Measurements from ENCODE around the gene FGR.
"Not testable (repeated sequence)": the region's sequence is repeated elsewhere in the genome, so short reads cannot be mapped to it uniquely, and the experiment has no call there.

FGR gene

DNA sequence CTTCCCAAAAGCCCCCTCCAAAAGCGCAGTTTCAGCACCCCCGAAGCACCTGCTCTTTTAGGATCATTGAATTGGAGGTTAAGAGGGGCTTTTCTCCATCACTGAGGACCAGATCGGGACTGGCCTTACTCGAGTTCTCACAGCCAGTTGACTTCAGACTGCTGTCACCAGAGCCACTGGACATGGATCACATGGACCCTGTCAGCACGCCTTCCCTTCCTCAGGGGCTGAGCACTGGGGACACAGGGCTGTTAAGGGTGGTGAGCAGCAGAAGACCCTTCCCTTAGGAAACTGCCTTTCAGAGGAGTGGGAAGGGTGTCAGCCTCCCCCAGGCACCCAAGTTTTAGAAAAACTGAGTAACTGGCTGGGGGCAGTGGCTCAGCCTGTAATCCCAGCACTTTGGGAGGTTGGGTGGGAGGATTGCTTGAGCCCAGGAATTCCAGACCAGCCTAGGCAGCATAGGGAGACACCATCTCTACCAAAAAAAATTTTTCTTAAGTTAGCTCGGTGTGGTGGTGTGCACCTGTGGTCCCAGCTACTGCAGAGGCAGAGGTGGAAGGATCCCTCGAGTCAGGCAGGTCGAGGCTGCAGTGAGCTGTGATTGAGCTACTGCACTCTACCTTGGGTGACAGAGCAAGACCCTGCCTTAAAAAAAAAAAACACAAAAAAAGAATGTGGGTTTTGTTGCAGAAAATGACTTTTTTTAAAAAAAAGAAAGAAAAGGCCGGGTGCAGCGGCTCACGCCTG, 584 bp upstream of the FGR start:
- DNase-seq (ENCODE audit: low read depth in 2 of 2) = no peak

DNA sequence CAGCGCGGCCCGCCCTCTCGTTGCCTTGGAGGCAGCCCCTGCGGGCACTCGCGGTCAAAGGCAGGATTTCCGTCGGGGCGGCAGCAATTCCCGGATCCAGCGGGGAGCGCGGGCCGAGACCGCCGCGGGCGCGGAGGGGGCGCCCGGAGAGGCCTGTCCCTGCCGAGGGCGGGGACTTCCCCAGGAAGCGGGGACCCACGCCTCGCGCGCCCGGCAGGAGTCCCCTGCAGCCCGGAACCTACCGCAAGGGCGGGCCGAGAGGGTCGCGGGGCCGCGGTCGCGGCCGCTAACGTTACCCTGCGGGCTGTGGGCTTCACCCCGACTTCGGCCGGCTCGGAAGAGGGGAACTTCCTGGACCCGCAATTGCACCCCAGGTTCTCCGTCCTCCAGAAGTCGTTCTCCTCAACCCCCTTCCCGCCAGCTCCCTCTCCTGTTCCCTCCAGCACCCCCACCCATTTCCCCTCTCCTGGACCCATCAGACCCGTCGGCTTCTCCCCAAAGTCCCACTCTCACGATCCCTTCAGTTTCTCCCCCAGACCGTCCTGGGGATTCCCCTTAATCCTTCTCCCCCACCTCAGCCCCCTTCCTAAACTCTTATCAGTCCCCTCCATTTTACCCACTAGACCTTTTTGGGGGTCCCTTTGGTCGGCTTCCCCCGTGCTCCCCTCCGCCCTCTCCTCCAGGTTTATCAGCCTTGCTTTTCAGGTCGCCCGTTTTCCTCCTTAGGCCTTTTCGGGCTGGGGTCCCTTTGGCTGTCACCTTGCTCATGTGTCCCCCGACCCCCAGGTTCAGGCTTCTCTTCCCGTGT, 604 bp downstream of the FGR start:
- DNase-seq (ENCODE audit: low read depth in 2 of 2) = no peak

DNA sequence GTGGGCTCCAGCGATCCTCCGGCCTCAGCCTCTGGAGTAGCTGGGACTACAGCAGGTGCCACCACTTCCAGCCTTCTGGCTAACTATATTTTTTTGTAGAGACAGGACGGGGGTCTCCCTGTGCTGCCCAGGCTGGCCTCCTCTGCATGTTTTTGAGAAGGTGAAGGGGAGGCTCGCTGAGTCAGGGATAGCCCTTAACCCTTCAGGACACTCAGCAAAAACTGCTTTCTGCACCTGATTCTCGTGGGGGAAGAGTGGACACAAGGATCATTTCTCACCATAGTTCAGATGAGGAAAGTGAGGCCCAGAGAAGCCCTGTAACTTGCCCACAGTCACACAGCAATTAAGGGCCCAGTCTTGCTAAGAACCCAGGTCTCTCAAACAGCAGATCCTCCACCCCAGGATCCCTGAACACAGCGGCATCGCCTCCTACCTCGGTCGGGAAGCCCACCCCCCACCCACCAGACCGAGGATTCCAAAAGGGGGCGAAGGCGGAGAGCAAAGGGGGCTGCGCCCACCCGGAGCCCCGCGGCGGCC, 1.3 kb downstream of the FGR start:
- DNase-seq (ENCODE audit: low read depth in 2 of 2) = no peak

DNA sequence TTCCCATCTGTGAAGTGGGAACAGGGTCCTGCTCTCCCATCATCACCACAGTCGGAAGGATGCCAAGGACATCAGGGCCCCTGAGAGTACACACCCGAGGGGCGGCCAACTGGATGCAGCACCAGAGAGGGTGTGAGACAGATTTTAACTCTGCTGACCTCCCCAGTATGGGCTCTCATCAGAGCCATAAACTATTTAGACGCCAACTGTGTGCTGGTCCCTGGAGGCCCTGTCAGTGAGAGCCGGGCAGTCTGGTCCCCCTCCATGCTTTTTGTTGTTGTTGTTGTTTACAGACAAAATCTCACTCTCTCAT, 1.7 kb downstream of the FGR start:
- DNase-seq (ENCODE audit: low read depth in 2 of 2) = no peak

DNA sequence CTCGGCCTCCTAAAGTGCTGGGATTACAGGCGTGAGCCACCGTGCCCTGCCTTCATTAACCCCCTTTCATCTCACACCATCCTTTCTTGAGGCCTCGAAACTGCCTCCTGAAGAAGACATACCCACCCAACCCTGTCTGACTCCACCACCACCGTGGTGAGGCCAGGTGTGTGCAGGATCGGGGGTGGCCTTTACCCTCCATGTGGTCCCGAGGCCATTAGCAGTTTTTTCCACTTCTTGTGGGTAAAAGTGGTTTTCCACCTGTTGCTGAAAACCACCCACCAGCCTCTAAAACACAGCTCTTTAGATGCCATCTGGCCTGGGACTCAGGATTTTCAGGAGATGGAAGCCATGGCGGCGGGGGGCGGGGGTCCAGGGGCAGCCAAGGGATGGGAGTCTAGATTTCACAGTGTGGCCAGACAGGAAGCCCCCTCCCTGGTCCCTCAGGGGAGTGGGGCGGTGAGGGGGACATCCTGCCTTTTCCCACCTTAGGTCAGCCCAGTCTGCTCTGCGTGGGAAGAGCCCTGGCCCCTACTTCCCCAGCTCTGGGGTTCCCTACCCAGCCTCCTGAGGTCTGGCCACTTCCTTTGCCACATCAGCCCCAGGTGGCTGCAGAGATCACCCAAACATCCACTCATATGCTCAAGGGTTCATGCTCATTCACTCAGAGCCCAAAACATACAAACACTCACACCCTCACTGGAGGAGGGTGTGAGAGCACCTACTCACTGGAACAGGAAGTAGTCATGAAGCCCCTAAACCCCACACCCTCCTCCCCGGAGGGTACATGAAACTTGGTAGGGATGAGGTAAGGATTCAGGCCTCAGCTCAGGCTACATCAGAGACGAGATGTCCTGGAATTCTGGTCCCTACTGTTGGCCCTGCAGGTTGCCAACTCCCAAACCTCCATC, 2.3 kb downstream of the FGR start:
- DNase-seq (ENCODE audit: low read depth in 2 of 2) = peak in 1 of 2 donors; percentile 68

DNA sequence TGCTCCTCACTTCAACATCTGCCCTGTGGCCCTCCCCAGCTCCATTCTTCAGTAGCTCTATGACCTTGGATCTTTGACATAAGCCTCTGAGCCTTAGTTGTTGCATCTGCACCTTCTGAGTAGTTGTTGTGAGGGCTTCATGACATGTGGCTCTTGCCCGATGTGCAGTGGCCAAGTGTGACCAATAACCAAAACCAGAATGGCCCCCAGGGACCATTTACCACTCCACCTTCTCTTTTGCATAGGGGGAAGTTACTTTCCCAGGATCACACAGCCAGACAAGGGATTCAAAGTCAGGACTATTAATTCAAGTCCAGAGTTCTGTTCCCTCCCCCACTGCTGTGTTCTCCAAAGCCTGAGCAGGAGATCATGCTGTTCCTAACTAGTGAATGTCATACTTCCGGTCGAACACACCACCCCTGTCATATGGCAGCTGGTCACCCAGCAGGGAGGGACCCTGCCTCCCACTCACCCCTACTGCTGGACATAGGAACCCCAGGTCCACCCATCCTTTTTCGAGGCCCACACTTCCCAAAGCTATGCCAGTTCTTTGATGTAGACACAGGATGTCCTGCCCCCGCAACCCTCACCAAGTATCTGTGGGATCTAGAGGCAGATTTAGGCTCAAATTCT, 4.0 kb downstream of the FGR start:
- DNase-seq (ENCODE audit: low read depth in 2 of 2) = no peak

DNA sequence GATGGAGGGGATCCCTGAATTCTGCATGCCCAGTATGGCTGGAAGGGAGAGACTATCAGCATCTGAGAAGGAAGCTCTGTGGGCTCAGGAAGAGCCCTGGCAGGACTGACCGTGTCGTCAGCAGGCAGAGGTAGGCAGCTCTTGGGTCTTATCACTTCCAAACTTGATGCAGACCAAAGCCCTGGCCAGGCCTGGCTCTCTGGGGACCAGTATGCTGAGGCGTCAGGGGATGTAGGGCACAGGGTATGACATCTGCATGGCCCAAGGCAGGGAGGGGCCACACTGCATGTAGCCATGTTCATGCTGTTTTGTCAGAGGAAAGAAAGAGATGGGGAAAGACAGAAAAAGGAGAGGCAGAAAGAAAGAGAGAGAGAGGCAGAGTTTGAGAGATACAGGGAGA, 6.3 kb downstream of the FGR start:
- DNase-seq (ENCODE audit: low read depth in 2 of 2) = no peak

DNA sequence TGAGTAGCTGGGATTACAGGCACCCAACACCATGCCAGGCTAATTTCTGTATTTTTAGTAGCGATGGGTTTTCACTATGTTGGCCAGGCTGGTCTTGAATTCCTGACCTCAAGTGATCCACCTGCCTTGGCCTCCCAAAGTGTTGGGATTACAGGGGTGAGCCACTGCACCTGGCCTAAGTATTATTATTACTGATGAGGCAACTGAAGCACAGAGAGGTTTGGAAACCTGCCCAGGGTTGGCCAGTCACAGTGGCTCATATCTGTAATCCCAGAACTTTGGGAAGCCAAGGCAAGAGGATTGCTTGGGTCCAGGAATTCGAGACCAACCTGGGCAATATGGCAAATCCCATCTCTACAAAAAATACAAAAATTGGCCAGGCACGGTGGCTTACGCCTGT, 7.3 kb downstream of the FGR start:
- DNase-seq (ENCODE audit: low read depth in 2 of 2) = not testable (repeated sequence)

DNA sequence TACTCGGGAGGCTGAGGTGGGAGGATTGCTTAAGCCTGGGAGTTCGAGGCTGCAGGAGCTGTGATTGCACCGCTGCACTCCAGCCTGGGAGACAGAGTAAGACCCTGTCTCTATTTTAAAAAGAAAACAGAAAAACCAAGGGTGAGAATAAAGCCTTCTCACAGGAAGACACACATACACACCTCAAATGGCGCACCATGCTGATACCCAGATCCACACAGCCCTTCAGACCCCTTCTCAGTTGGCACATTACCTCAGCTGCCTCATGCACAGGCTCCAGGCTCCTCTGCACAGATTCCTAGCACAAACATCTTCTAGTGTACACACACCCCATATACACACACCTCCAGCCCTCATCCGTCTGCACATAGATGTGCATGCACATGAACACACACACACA, 7.9 kb downstream of the FGR start:
- no peak for DNase-seq (ENCODE audit: low read depth in 2 of 2)

DNA sequence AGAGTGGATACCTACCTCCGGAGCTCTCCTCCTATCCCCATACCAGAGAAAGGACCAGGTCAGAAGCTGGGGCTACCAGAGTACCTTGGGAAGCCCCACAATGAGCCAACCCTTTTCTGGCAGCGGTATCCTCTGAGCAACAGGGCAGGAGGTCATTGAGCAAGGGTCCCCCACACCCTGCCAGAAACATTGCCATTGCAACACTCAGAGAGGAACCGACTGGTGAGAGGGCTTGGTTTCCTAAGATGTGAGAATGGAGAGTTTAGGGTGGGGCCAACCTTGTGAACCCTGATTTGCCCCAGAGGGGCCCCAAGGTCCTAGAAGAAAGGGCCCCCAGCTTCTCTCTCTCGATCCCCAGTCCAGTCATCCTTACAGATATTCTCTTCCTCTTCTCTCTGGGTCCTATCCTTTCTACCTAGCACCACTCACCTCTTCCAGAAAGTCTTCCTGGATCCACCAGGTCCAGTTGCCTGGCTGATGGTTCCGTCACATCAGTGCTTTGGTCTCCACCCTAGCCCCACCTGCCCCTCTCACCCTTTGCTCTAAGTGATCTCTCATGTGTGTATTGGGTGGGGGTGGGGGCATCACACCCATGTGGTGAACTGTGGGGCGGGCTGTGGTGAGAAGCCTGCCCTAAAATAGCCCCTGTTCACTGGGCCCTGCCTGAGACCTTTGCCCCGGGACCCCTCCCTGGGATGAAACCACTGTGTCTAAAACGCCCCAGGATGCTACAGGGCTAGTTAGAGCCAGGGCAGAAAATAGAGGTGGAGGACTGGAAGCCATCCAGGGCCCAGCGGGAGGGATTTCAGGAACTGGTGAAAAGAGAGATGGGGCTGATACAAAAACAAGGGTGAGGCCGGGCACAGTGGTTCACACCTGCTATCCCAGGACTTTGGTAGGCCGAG, 8.7 kb downstream of the FGR start:
- DNase-seq (ENCODE audit: low read depth in 2 of 2) = no peak

DNA sequence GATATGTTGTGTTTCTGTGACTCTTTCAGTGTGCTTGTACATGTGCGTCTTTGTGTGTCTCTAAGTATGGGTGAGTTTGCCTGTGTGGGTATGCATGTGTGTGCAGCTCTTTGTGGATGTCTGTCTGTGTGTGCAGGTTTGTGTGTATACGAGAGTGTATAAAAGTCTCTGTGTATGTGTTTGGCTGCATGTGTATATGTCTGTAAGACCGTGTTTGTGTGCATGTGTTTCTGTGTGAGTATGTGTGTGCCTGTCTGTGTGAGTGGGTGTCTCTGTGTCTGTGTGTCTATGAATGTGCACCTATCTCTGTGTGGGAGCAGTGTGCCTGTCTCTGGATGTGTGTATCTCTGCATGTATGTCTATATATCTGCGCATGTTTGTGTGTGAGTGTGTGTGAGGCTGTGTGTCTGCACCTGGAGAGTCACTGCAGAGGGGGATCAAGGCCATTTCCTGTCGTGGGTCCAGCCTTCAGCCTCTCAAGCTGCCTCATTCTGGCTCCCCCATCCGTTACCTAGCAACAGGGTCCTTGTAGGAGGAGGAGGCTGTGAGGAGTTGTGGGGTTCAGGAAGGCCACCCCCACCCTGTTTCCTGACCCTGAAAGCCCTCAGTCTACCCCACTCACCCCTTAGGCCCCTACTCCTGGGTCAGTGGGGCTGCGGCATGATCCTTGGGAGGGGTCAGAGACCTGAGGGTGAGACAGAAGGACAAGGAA, 10.4 kb downstream of the FGR start:
- DNase-seq (ENCODE audit: low read depth in 2 of 2) = no peak

DNA sequence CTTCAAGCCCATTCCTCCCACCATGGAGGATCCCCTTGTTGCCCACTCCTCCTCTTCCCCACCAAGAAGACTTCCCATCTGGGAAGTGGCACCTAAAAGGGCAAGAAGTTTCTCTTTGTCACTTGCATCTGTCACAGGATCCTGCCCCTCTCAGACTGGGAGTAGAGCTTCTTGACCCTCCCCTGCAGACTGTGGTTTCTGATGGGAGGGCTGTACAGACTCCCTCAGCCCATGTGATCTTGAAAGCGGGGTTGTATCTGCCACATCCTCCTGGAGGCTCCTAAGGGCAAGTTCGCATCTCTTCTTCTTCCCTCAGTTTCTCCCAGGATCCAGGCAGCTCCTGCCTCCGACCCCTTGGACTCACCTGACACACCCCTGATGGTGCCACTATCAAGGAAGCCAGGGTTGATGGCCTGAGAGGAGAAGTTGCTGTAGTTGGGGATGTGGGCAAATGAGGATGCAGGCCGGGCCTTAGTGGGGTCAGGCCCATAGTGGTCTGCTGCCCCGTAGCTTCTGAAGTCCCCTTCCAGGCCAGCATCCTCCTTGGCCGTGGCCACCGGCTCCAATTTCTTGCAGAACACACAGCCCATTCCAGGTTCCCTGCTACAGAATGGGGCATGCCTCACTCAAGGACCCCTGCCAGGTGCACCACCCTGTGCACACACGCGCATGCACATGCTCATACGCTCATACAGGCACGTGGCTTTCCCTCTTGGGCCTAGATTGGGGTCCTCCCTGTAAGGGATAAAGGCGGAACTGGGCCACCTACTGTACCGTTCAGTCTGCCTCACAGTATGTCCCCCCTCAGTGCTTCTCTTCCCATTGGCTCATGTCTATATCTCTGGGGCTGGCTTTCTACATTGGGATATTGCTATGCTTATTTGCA, 11.4 kb downstream of the FGR start:
- DNase-seq (ENCODE audit: low read depth in 2 of 2) = no peak

DNA sequence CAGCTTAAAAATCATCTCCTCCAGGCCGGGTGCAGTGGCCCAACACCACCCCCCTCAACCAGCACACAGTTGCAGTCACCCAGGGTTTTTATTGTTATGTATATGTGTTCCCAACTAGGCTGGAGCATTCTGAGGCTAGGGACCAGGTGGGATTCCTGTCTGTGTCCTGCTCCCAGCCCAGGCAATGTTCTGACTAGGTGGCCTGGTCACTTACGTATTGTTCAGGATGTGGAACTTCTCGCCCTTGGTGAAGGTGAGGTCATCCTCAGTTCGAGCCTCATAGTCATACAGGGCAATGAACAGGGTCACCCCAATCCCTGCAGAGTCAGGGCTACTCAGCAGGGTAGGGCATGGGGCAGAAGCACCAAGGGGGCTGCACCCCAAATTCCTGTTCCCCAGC, 12.2 kb downstream of the FGR start:
- DNase-seq (ENCODE audit: low read depth in 2 of 2) = no peak

DNA sequence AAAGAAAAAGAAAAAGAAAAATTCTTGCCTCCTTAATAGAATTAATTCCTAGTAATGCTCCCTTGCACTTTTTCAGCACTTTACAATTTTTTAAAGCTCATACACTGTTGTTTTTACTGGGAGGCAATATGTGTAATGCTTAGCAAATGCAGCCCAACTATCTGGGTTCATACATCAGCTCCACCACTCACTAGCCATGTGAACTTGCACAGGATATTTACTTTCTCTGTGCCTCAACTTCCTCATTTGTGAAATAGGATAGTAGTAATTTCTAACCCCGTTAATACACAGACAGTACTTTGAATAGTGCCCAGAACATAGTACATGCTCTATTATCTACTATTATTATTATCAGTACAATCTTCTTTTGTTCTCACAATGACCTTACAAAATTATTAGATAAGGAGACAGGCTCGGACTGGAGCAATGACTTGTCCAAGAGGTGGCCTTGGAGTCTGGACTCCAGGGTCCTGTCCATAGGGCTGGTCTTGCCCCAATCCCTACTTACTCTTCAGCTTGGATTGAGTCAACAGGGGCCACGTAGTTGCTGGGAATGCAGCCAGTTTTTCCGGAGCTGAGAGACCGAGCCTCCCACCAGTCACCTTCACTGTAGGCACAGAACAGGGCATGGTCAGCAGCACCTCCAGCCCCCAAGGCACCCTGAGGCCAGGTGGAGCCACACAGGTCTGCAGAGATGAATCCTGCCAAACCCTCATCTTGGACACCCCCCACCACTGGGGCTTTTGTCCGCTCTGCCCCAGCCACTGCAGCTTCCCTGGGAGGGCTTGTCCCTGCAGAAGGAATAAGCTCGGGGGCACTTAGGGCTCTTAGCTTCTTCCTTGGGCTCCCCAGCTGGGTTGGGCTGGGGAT, 13.7 kb downstream of the FGR start:
- no peak for DNase-seq (ENCODE audit: low read depth in 2 of 2)

DNA sequence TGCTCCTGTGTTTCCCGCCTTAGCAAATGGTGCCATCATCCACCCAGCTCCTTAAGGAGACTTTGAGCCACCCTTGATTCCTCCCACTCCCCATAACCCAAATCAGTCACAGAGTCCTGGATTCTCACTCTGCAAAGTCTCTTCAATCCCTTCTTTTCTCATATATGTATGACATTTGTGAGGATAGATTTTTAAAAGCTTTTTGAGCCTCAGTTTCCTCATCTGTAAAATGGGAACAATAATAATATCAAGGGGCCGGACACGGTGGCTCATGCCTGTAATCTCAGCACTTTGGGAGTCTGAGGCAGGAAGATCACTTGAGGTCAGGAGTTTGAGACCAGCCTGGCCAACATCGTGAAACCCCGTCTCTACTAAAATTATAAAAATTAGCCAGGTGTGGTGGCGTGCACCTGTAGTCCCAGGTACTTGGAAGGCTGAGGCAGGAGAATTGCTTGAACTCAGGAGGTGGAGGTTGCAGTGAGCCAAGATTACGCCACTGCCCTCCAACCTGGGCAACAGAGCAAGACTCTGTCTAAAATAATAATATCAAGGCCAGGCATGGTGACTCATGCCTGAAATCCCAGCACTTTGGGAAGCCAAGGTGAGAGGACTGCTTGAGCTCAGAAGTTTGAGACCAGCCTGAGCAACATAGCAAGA, 15.1 kb downstream of the FGR start:
- not testable (repeated sequence) for DNase-seq (ENCODE audit: low read depth in 2 of 2)

DNA sequence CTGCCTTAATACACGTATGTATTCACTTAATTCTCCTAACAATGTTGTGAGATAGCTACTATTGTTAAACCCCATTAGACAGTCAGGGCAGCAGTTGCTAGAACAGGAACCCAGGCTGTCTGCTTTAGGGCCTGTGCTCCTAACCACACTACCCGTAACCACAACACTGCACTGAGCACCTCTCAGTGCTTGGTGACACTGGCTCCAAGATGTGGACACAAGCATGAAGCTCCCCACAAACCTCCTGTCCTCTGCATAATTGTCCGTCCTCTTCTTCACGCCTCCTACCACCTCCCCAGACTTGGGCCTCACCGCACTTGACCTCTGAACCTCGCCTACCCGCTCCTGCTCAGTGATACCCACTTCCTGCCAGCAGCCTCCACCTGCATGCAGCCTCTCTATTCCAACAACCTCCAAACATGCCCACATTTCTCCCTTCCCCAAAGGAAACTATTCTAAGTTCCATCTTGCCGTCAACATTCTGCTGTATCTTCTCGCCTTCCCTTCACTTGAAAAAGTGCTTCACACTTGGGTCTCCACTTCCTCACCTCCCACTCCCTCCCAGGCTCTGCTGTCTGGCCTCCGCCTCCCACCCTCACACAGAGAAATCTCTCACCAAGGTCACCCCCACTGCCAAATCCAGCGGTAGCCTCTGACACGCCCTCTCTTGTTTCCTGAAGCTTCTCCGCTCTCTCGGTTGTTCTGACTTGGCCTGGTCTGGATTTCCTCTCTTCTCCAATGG, 16.5 kb downstream of the FGR start:
- DNase-seq (ENCODE audit: low read depth in 2 of 2) = no peak

DNA sequence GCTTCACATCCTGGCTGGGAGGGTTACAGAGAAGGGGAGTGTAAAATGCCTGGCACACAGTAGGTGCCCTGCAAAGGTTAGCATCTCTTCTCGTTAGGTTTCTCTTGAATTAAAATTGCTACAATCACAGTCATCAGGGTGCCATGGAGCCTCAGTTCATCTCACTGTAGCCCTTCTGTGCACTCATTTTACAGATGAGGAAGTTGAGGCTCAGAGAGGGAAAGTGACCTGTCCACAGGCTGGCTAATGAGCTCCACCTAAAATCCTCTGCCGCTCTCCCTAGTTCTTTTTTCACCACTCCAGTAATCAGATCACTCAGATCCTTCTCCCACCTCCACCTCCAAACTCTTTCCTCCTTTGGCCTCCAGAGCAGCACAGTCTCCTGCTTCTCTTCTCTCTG, 17.6 kb downstream of the FGR start:
- DNase-seq (ENCODE audit: low read depth in 2 of 2) = no peak

All from activated CD8-positive, alpha-beta memory T cell treated with anti-CD3 and anti-CD28 coated beads for 4 hours (primary cell).